ENCODE data around the gene ZNF865.

The ZNF865 gene

DNA sequence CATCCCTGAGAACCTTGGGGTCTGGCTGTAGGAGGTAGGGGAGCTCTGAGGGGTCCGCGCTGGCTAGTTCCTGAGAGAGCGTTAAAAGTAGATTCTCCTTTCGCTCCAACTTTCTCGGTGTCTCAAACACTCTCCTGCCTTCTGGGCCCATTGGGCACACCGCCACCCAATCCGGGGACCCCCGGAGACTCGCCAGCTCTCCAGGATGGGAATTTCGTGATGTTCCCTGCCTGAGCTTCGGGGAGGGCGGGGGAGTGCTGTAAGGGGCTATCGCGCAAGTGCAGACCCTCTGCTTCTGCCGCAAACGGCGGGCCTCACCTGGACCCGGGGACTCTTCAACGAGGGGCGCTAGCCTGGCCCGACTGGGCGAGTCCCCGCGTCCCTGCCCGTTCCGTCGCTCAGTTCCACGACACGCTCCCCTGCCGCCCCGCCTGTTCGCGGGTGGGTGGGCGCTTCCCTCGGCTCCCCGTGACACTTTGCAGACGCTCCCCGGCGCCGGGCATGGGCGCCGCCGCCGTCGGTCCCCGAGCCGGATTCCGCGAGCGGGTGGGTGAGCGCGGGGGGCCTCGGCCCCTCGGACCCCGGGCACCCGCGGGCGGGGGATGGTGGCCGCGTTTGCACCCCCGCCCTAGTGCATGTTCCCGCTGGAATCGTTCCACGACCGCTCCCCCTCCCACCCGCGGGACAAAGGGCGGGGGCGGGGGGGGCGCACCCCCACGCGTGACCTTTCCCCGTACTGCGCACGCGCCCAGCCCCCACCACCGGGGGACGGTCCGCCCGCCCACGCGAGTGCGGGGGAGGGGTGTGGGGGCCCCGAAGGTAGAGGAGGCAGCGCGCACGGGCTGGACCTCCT, 42.5 kb downstream of the ZNF865 start, which contains the start of gene CCDC106:
CCDC106 (plus strand) TSS at position 481 of the 853 bp plus-strand sequence. CDS start 835 bp downstream, outside the sequence.
- peak; percentile 30 for DNase-seq

DNA sequence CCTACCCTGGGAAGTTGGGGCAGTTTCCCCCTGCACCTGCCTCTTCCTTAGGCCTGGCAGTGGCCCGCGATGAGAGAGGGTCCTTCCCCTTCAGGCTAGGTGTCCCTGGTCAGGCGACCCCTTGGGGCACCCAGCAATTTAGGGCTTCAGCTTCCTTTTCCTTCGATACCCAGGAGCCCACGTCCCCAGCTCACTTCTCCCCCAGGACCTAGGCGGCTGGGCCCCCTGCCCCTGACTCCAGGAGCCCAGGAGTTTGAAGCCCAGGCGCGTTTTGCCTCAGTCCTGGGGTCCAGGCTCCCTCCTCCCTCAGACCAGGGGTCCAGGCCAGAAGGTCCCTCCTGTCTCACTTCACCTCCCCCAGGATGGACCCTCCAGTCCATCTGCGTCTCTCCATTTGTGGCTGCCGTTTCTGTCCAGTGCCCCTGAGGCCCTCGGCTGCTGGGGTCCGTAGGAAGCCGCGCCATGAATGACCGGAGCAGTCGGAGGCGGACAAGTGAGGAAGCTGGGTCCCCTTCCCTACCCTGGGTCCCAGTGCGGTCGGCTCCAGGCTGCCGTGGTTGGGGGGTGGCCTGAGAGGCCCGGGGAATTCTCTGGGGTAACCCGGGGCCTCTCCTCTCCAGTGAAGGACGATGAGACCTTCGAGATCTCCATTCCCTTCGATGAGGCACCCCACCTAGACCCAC, 43.3 kb downstream of the ZNF865 start:
- no peak for DNase-seq

DNA sequence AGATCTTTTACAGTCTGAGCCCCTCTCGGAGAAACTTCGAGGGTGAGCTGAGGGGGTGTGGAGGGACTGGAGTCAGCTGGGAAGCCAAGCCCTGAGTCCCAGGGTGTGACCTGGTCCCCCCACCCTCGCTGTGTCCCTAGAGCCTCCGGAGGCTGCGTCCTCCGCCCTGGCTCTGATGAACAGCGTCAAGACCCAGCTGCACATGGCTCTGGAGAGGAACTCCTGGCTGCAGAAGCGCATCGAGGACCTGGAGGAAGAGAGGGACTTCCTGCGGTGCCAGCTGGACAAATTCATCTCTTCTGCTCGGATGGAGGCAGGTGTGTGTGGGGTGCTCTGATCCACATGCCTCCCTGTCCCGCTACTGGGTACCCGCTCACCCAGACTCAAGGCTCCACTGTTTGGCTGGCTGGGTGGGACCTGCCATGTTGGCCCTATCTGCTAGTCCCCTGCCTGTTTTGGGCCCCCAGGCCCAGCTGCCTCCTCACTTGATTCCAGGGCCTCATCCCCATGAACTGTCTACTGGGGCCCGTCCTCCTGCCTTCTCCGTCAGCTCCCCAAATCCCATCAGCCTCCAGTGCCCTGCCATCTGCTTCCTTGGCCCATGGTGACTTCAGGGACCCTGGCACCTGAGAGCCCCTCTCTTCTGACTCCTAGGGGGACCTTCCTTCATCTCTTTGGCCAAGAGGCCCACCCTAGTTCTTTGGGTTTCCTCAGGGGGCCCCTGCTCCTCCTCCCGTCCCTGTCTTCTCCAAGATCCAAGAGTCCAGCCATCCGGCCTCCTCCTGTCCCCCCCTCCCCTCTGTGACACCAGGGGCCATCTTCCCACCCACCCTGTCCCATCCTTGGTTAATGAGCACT, 44.0 kb downstream of the ZNF865 start:
- DNase-seq = no peak

DNA sequence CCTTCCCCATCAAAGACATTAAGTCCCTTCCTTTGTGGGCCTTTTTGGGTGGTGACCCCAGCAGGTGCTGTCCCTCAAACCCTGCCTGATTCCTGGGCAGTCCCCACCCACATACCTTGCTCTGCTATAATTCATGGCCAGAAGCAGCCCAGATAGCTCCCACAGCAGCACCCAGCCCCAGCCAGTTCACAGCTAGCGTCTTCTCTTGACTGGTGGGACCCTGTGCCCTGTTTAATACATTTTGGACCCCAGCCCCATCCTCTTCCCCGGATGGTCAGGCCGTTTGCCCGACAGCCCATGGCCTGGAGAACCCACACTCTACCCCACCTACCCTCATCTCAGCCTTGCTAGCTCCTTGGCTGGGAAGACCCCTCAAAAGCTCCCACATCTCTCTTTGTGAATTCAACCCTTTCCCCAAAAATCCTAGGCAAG, 44.7 kb downstream of the ZNF865 start:
- no peak for DNase-seq

DNA sequence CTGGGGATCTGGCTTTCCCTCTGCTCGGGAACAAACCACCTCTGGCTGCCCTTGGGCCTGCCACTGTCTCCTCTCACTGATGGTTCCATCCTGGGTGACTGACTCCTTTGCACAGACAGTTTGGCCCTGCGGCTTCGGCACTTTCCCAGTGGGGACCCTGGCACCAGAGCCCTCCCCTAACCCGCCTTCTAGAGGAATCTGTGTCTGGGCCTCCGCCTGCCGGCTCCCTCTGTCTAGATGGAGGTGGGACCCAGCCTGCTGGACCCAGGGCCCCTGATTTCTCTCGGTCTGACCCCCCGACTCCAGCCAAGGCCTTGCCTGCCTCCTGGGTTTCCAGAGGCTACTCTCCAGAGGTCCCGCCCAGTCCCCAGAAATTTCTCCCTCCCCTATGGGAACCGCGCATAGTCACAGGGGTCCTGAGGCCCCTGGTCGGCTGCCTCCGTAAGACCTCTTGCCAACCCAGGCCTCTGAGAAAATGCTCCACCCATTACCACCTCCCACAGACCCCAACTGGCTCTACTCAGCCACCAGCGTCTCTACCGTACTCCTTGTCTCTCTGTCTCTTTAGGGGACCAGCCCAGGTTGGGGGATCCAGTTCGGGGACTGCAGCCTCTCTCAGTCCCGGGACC, 45.3 kb downstream of the ZNF865 start:
- DNase-seq = no peak

DNA sequence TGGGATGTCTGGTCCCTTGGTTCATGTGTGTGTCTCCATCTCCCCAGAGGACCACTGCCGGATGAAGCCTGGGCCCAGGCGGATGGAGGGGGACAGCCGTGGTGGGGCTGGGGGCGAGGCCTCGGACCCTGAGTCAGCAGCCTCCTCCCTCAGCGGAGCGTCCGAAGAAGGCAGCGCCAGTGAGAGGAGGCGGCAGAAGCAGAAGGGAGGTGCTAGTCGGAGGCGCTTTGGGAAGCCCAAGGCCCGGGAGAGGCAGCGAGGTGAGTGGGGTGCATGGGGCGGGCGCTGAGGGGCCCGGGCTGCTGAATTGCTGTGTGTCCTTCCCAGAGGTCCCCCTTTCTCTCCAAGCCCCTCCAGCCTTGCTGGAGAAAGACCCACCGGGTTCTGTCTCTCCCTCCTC, 45.8 kb downstream of the ZNF865 start:
- DNase-seq = no peak

DNA sequence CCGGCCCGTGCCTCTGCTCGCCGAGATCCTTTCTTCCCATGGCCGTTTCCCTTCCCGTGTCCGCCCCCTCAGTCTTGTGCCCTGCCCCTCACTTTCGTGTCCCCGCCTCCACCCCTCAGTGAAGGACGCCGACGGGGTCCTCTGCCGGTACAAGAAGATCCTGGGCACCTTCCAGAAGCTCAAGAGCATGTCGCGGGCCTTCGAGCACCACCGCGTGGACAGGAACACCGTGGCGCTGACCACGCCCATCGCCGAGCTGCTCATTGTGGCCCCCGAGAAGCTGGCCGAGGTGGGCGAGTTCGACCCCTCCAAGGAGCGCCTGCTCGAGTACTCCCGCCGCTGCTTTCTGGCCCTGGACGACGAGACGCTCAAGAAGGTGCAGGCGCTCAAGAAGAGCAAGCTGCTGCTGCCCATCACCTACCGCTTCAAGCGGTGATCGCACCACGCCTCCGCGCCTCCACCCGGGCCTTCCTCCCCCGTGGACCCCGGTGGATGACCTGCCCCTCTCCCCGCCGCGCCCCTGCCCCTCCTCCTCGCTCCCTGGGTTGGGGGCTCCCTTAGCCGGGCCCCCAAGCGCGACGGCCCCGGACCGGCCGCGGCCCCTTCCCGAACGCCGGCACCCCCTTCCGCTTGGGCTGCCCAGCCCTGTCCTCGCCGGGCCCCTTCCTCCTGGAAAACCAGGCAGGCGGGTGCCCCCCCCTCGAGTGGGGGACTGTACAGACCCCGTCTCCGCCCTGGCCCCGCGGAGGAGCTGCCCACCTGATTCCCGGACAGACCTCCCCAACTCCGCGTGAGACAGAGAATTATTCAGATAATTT, 47.1 kb downstream of the ZNF865 start:
- no peak for DNase-seq

DNA sequence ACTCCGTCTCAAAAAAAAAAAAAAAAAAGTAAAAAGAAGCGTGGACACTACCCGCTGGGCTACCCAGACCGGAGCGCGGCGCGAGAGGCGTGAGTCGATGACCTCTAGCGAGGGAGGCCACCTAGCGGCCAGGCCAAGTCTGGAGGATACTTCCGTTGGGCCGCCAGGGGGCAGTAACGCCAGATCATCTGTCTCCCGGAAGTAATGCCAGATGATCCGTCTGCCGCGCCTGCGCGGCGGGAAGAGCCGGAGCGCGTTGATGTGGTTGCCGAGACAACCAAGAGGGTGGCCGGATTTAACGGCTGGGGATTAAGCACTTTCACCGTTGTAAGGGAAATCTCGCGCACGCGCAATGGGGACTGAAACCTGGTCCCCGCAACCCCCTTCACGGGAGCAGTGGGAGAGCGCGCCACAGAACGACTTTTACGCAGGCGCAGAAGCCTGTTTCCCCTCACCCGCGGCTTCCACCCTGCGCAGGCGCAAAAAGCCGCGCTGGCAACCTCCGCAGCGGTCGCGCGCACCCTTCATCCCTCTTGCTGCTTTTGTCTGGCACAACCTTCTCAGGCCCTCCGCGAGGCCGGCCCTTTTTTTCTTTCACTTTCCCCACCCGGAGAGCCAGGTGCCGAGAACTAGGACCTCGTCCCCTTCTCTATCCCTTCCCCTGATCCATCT, 48.3 kb downstream of the ZNF865 start:
- DNase-seq = peak; percentile 99

DNA sequence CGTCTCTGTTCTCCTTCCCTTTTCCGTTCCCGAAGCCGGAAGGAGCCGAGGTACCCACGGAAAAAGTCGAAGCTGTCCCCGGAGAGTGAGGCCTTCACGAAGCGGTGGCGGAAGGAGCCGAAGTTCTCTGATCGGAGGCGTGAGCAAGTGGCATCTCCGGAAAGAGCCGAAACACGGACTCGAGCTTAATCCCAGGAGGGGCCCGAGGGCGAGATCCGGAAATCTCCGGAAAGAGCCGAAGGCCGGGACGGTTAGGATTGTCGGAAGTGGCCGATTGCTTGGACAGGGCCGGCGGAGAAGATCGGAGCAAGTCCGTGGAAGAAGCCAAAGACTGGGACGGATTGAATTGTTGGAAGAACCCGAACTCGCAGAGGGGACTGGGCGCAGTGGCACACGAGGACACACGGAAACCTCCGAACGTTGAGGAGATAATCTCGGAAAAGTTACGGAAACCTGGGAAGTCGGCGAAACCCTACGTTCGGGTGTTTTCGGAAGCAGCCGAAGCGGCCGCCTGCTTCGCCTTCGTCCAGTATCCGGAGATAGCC, 48.9 kb downstream of the ZNF865 start:
- peak; percentile 100 for DNase-seq

DNA sequence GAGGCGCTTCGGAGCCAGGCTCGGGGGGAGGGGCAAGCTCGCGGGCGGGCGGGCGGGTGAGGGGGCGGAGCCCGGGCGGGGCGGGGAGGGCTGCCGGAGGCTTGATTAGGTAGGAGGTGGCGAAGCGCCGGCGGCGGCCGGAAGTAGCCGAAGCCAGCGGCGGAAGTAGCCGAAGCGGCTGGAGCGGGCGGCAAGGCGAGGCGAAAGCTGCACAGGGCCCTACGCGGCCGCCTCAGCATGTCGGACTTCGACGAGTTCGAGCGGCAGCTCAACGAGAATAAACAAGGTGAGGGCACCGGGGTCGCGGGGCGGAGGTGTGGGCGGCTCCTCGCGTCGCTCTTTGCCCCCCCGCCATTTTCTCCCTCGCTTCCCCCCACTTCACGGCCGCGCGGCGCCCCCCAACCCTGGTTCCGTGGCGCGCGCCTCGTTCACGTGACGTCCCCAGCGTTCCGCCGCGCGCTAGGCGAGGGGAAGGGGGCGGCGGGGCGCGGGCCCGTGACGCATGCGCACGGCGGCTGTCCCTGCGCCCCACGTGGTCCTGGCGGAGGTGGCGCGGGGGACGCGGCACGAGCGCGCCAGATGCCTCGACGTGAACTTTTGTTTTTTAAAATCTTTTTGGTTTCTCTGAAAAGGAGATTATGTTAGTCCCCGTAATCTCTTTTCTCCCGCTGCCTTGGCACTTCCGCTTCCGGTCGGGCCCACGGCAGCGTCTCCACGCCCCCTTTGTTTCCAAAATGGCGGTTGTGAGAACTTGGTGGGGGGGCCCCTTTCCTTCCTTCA, 49.6 kb downstream of the ZNF865 start, which contains the start of gene U2AF2:
U2AF2 (plus strand) TSS at position 168 of the 780 bp plus-strand sequence; CDS start at position 238, 70 bp downstream.
- DNase-seq = peak; percentile 86

DNA sequence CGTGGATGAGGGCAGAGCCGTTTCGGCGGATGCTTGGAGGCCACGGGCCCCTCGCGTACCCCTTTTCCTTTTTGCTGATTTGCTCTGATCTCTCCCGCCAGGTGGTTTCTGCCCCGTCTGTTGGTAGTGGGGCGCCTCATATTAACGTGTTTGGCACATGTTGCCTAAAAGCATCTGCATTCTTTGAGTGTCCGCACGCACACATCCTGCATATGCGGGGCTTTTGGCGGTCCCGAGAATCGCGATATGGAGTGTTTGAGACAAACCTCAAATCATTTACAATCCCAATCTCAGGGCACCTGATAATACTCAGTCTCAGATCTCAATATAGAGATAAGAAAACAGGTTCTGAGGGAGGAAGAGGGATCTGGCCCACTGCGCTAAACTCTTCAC, 50.2 kb downstream of the ZNF865 start:
- DNase-seq = no peak

DNA sequence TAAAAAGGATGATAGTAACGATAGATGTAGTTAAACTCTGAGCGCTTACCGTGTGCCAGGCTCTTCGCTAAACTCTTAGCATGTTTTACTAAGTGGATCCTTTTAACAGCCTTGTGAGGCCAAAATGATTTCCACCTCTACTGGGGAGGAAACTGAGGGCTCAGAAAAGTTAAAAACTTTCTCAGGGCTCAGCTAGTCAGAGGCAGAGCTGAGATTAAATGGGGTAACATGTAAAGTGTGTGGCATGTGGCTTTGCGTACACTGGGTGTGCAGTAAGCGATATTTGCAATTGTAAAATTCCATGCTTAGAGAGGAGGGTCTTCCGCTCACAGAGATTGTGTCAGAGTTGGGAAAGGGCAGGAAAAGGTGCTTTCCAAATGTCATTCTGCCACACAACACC, 51.1 kb downstream of the ZNF865 start:
- DNase-seq = no peak

DNA sequence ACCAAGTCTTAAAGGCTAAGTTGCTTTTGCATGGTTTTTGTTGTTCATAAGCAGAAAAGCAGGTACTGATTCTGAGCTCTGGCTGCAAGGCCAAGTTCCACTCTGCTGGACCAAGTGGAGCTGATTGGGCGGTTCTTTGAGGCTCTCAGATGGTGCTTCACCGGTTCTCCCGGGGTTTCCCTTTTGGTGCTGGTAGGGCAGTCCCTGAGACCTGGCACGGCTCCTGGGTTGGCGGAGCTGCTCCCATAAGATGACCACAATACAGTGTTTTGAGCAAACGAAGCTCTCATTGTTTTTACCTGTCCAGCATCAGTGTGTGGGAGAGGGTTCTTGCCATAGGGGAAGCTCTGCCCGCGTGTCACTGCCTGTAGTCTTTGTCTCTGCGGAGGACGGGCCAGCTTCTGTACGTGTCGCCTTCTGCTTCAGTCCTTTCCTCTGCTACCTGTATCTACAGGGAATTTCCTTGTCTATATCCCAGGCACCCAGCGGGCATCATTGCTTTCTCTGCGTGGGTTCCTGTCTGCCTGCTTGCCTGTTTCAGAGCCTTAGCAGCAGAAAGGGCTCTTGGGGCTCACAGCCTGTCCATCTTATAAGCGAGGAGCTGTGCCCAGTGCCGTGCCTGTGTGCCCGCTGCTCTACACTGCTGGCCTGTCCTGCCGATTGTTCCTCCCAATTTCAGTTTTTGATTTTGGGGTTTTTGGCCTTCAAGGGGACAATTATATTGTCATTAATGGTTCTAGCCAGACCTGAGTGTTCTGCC, 51.7 kb downstream of the ZNF865 start:
- no peak for DNase-seq

DNA sequence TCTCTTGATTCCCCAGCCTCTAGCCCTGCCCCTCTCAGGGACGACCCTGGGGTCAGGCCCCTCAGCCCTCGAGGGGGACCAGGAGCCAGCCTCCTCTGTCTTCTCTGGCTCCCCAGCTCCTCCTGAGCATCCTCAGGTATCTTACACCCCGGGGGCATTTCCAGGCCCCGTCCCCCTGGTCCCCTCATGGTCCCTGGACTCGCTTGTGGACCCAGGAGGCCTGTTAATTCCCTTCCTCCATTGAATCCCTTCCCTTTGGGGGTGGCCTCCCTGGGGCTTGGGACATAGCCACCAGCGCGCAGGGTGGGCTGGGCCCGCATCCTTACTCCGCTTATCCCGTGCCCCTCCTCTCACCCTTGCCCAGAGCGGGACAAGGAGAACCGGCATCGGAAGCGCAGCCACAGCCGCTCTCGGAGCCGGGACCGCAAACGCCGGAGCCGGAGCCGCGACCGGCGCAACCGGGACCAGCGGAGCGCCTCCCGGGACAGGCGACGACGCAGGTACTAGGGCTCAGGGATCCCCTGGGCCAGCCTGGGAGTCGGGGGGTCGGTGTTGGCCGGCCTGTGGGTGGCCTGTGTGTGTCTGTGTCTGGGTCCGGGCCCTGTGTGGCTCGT, 53.5 kb downstream of the ZNF865 start:
- no peak for DNase-seq

DNA sequence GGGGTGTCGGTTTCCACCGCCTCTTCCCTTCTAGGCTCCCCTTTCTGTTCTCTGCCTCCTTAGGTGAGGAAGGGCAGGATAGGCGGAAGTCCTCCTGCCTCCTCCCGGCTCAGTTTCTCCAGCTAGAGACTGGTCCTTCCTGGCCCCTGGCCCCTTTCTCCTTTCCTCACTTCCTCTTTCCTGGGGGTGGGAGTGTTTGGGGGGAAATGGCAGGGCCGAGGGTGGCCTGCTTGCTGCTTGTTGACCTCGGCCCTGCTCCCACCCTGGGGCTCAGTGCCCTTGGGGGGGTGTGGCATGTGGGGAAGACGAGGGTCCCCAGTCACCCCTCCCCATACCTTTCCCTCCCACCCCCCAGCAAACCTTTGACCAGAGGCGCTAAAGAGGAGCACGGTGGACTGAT, 54.4 kb downstream of the ZNF865 start:
- DNase-seq = no peak

DNA sequence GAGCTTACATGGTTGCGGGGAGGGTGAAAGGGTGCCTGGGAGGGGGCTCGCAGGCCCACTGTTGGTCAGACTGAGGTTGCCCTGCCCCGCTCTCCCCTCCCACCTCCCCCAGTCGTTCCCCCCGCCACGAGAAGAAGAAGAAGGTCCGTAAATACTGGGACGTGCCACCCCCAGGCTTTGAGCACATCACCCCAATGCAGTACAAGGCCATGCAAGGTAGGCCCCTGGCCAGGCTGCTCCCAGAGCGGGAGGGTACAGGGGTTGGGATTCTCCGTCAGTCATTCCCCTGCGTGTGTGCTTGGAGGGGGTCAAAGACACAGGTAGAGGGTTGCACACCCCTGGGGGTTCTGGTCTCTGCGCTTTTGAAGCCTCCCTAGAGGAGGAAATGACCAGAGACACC, 55.0 kb downstream of the ZNF865 start:
- DNase-seq = no peak

DNA sequence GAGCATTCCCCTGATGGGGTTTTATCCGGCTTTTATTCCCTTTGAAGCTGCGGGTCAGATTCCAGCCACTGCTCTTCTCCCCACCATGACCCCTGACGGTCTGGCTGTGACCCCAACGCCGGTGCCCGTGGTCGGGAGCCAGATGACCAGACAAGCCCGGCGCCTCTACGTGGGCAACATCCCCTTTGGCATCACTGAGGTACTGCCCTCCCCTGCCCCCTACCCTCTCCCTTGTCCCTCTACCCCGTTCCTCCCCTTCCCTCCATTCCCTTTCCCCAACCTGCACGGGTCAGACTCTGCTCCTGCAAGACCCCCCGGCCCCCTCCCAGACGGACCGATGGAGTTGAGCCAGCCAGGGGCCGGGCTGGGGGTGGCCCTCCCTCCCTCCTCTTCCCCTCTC, 55.5 kb downstream of the ZNF865 start:
- DNase-seq = no peak

DNA sequence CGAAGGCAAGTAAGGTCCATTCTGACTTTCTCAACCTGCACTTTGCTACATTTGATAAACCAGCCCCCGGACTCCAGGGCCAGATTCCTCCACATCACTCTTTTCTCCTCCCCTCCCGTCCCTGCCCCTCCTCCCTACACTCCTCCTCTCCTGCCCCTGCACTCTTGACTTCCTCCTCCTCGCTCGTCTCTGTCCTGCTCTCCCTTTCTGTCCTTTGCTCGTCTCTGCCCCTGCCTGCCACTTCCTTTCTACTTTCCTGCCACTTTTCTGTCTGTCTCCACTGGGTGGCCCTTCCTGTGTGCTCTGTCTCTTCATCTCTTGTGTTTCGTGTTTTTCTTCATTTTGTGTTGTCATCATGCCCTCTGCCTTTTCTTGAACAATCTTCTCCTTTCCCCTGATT, 56.4 kb downstream of the ZNF865 start:
- DNase-seq = no peak

Measured in central memory CD4-positive, alpha-beta T cell (primary cell).